Stomach (tissue), 9 donors: ENCODE measurements around the gene SLC34A3. TPM values are rescaled to one million over a fixed set of nuclear protein-coding genes. Genes with fewer than 3 reads are reported as not detected.

ENCODE experiments used
- DNase-seq, 2 donors: peaks; one replicate each; pipeline versions ENCODE4 v3.0.0 to v3.0.0-alpha.2; 2013 to 2019
- H3K27ac ChIP-seq, 5 donors: fragments of 200-600 bp in 4 of 5; sonication (generic) in 4 of 5; one replicate each; pipeline ENCODE4 v1.5.1; 2013 to 2019; ENCODE audit warnings: mild to moderate bottlenecking in 1 of 5, moderate library complexity in 1 of 5
- H3K27me3 ChIP-seq, 3 donors: fragments of 200-600 bp; sonication (generic); one replicate each; pipeline ENCODE4 v1.5.1; 2017 to 2019; ENCODE audit warnings: mixed run types in 1 of 3
- H3K36me3 ChIP-seq, 4 donors: fragments of 200-600 bp; sonication (generic); 1 replicate in 3 of 4; 2 replicates in 1 of 4; pipeline ENCODE4 v1.5.1; 2016 to 2019
- H3K4me1 ChIP-seq, 4 donors: fragments of 200-600 bp; sonication (generic); one replicate each; pipeline ENCODE4 v1.5.1; 2016 to 2019
- H3K4me3 ChIP-seq, 4 donors: fragments of 200-600 bp; sonication (generic) in 3 of 4; one replicate each; pipeline ENCODE4 v1.5.1; 2016 to 2019; ENCODE audit warnings: mild to moderate bottlenecking in 1 of 4
- H3K9me3 ChIP-seq, 4 donors: fragments of 200-600 bp; sonication (generic); one replicate each; pipeline ENCODE4 v1.5.1; 2016 to 2019
- CTCF ChIP-seq, 7 experiments: fragments of 450-650 bp in 4 of 7; fragments of 200-600 bp in 3 of 7; sonication (generic) in 3 of 7; IDR thresholded peaks; one replicate each; pipeline ENCODE4 v1.5.1; 2016 to 2019; ENCODE audit warnings: antibody characterized with exemption in 7 of 7, control low read depth in 2 of 7, mild to moderate bottlenecking in 1 of 7
- EP300 ChIP-seq: sonication (generic); formaldehyde crosslinking; IDR thresholded peaks from one replicate; pipeline ENCODE4 v1.6.1; 2017; ENCODE audit warnings: antibody characterized with exemption
- POLR2A ChIP-seq, 4 donors: fragments of 450-650 bp; IDR thresholded peaks; one replicate each; pipeline ENCODE4 v1.6.1; 2016; ENCODE audit warnings: antibody characterized with exemption in 4 of 4, control low read depth in 2 of 4, mild to moderate bottlenecking in 1 of 4, moderate library complexity in 1 of 4
- POLR2AphosphoS5 ChIP-seq, 3 donors: sonication (generic); formaldehyde crosslinking; IDR thresholded peaks; one replicate each; pipeline ENCODE4 v1.6.1; 2016; ENCODE audit warnings: antibody characterized with exemption in 3 of 3
- WGBS, 5 donors: extraction: QIAGEN DNeasy Blood & Tissue Kit in 3 of 5; methylation state at CpG; one replicate each; pipeline versions ENCODE4 v1.1.5 to v1.1.7; 2013 to 2018; 5-methylcytosine and 5-hydroxymethylcytosine counted together
- intact Hi-C: fragments of 100-400 bp; cut with DNase I; formaldehyde crosslinking; loops from one replicate; pipeline ENCODE4 v1.15.1; 2023; ENCODE audit warnings: low total_unique reads
- polyA plus RNA-seq, 3 donors: library from polyadenylated mRNA; stranded (reverse); fragments of 200-250 nt; gene quantifications; one replicate each; pipeline ENCODE4 v1.2.3, GENCODE V29; 2013
- total RNA-seq, 5 donors: library from RNA; depleted of rRNA; stranded (reverse); fragments of >200 nt; gene quantifications; one replicate each; pipeline versions ENCODE4 v1.1.0 to v1.2.3, GENCODE V29; 2014 to 2016
- donor health status: healthy with polysubstance abuse.
- donor health status: Bipolar disorder and iron deficiency.
- donor health status: healthy.

The SLC34A3 gene
- total and polyA plus RNA-seq, 8 donors: 0.18 to 0.53 TPM; not detected in 6

- intact Hi-C loops: loop anchor here (5.0 to 10.0 kb wide), 2 partner anchors 45 to 113 kb away; partner anchors contain the start of genes ANAPC2 and SSNA1
- H3K4me1 ChIP-seq: peaks cover 11 to 48% (median 42%) of the 10 kb centered on the region in 4 donors
- TF ChIP-seq POLR2AphosphoS5 (IDR thresholded peaks at IDR 0.05) (no peak), POLR2A (IDR thresholded peaks at IDR 0.05) (no peak), CTCF (IDR thresholded peaks at IDR 0.05) (no peak), EP300 (no peak)
- H3K27me3 ChIP-seq: peaks cover 15 to 82% (median 67%) of the 10 kb centered on the region in 3 donors
- H3K4me3 ChIP-seq: no peak overlapping the region
- peak in 1 of 2 donors; percentile 35 for DNase-seq
- no peak overlapping the region for H3K27ac ChIP-seq
- WGBS, 5 donors: 52 to 72% (median 57%) methylated on average over 8 to 31 of the region's 31 CpGs
- no peaks in the 10 kb centered on the region for H3K36me3 ChIP-seq
- no peaks in the 10 kb centered on the region for H3K9me3 ChIP-seq
These were observed 597 bp upstream of the SLC34A3 start for GRCh38 chr9:137229903-137230704.

GRCh38 chr9:137231372-137232039 lies 805 bp downstream of the SLC34A3 start:
- no peak overlapping the region for H3K27ac ChIP-seq
- no peak overlapping the region for H3K4me3 ChIP-seq
- intact Hi-C loops: loop anchor here (10.0 kb wide), 1 partner anchor 47 kb away; the partner anchor contains the start of genes ANAPC2 and SSNA1
- 77 to 90% (median 87%) methylated on average over 15 to 23 of the region's 23 CpGs for WGBS, 5 donors
- peaks cover 18 to 94% (median 76%) of the 10 kb centered on the region in 3 donors for H3K27me3 ChIP-seq
- TF ChIP-seq CTCF (IDR thresholded peaks at IDR 0.05) (no peak), POLR2A (IDR thresholded peaks at IDR 0.05) (no peak), EP300 (no peak)
- peaks cover 19 to 46% (median 42%) of the 10 kb centered on the region in 4 donors for H3K4me1 ChIP-seq
- H3K36me3 ChIP-seq: no peaks in the 10 kb centered on the region
- no peaks in the 10 kb centered on the region for H3K9me3 ChIP-seq
- no peak for DNase-seq

GRCh38 chr9:137232101-137232500 lies 1.4 kb downstream of the SLC34A3 start:
- intact Hi-C loops: loop anchor here (10.0 kb wide), 1 partner anchor 47 kb away; the partner anchor contains the start of genes ANAPC2 and SSNA1
- WGBS, 5 donors: 71 to 79% (median 73%) methylated on average over 7 to 10 of the region's 10 CpGs
- Histone ChIP-seq H3K36me3 (no peaks in the 10 kb centered on the region), H3K4me3 (no peak overlapping the region), H3K27ac (no peak overlapping the region), H3K9me3 (no peaks in the 10 kb centered on the region), H3K27me3 (peaks cover 18 to 92% (median 76%) of the 10 kb centered on the region in 3 donors), H3K4me1 (peaks cover 23 to 48% (median 42%) of the 10 kb centered on the region in 4 donors)
- DNase-seq: no peak
- TF ChIP-seq EP300: no peak
- TF ChIP-seq POLR2AphosphoS5 (IDR thresholded peaks at IDR 0.05): no peak
- TF ChIP-seq CTCF (IDR thresholded peaks at IDR 0.05): no peak
- TF ChIP-seq POLR2A (IDR thresholded peaks at IDR 0.05): no peak

- 37 to 66% (median 48%) methylated on average over 14 to 24 of the region's 24 CpGs for WGBS, 5 donors
- Histone ChIP-seq H3K9me3 (no peaks in the 10 kb centered on the region), H3K27ac (no peak overlapping the region), H3K4me3 (no peak overlapping the region), H3K4me1 (peaks cover 23 to 48% (median 42%) of the 10 kb centered on the region in 4 donors), H3K27me3 (peaks cover 18 to 88% (median 76%) of the 10 kb centered on the region in 3 donors), H3K36me3 (no peaks in the 10 kb centered on the region)
- intact Hi-C loops: loop anchor here (10.0 kb wide), 1 partner anchor 48 kb away; the partner anchor contains the start of genes ANAPC2 and SSNA1
- TF ChIP-seq POLR2A (IDR thresholded peaks at IDR 0.05) (no peak), POLR2AphosphoS5 (IDR thresholded peaks at IDR 0.05) (no peak), CTCF (IDR thresholded peaks at IDR 0.05) (no peak), EP300 (no peak)
- DNase-seq: no peak
These were observed 1.8 kb downstream of the SLC34A3 start for GRCh38 chr9:137232510-137232909.
